Measurements from ENCODE around the gene THTPA.

DNA sequence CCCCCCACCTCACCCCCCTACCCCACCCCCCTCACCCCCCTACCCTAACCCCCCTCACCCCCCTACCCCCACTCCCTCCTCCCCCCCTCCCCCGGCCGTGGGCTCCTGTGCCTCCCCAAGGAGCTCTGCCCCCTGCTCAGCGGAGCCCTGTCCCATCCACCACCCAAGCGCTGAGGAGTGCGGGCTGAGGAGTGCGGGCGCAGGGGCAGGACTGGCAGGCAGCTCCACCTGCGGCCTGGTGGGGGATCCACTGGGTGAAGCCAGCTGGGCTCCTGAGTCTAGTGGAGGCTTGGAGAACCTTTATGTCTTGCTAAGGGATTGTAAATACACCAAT, 24.8 kb downstream of the THTPA start:
- TF ChIP-seq CTCF (IDR thresholded peaks at IDR 0.05) = no peak
- TF ChIP-seq EP300 (IDR thresholded peaks at IDR 0.05) = no peak
- no peak for TF ChIP-seq POLR2AphosphoS5 (IDR thresholded peaks at IDR 0.05)
- no peak for TF ChIP-seq POLR2A (IDR thresholded peaks at IDR 0.05)
